HG03521 (cell line): ENCODE measurements around the gene MTARC1.

Experiments used
- ATAC-seq: cut with Tn5 transposase; IDR thresholded peaks from one replicate; pipeline ENCODE4 v1.9.1; 2021; ENCODE audit warnings: mild to moderate bottlenecking, moderate library complexity; ENCODE audit not compliant: unreplicated experiment

MTARC1 gene

GRCh38 chr1:220827445-220828178 lies 40.9 kb downstream of the MTARC1 start:
- ATAC-seq: no peak

GRCh38 chr1:220828179-220828490 lies 41.4 kb downstream of the MTARC1 start:
- no peak for ATAC-seq

GRCh38 chr1:220828950-220829586 lies 42.4 kb downstream of the MTARC1 start:
- ATAC-seq: no peak

DNA sequence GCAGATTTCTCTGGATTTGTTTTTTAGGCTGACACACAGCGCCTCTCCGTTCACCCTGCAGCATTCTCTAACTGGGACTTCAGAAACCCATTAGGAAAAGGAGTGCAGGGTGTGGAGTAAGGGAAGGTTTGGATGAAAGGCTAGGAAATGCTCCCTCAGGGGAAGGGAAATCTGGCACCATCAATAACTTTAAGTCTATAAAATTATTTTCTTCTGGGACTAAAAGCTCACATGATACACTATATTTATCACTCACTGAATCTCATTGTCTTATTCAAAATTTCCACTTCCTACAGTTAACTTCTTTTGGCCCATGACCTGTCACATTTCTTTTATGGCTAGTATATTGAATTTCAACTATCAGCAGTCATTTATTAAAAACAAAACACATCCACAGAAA lies 46.7 kb downstream of the MTARC1 start:
- ATAC-seq: no peak

DNA sequence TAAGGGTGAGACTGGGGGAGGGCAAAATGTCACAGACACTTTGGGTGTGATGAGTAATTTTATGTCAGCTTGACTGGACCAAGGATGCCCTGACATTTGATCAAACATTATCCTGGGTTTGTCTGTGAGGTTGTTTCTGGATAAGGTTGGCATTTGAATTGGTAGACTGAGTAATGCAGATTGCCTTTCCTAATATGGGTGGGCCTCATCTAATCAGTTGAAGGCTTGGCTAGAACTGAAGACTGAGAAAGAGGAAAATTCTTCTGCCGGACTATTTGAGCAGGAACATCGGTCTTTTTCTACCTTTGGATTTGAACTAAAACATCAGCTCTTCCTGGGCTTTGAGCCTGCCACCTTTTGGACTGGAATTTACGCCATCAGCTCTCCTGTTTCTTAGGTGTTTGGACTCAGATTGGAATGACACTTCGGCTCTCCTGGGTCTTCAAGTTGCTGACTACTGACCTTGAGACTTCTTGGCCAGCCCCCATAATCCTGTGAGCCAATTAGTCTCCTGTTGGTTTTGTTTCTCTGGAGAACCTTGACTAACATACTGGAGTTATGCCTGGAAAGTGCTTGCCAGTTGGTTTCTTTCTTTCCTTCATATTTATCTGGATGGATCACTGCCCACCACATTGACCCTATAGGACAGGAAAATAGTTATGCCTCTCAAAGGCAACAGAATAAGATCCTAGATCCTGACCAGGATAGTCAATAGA lies 47.6 kb downstream of the MTARC1 start:
- no peak for ATAC-seq
